ENCODE data around the gene CHD6.

Gene CHD6

GRCh38 chr20:41510224-41510623, 108.0 kb downstream of the CHD6 start:
- in situ Hi-C loops (cut with MboI; ENCODE audit: low sequenced_read_pairs), result no loop called here

DNA sequence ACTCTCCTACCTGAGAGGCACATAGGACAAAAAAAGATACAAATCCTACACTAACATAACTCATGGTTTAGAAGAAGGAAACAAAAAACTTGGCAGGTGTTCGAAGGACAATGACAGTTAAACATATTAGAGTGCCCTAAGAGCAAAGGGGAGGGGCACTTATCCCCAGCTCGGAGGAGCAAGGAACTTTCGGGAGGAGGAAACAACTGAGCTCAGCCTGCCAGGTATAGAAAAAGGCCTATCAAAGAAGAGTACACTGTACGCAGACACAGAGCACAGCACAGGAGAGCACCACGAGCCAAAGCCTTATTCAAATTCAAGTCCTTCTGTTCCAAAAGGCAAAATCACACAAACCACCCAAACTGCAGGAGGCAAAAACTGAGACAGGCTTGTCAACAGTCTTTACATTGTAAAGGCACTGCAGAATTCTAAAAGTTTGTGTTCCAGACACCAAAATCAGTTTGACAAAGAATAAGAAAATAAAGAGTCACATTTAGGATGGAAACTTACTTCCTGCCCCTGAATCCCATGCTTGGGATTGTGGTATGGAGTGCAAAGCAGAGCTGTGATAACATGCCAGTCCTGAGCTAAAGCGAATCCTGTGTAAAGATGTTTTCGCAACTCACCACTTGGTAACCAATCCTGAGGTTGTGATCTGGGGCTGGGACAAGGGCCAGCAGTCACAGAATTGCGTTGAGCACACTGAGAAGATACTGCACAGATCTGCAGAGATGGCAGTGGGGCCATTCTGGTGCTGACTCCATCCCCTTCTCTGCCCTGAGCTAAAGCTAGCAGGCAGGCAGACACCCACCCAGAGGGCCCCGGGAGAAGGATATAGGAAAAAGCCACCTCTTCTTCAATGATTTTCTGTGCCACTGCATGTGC, 108.6 kb downstream of the CHD6 start:
- in situ Hi-C loops (cut with MboI; ENCODE audit: low sequenced_read_pairs), result no loop called here

- in situ Hi-C loops (cut with MboI; ENCODE audit: low sequenced_read_pairs), result no loop called here
Measured at GRCh38 chr20:41508335-41508734, 109.8 kb downstream of the CHD6 start.

DNA sequence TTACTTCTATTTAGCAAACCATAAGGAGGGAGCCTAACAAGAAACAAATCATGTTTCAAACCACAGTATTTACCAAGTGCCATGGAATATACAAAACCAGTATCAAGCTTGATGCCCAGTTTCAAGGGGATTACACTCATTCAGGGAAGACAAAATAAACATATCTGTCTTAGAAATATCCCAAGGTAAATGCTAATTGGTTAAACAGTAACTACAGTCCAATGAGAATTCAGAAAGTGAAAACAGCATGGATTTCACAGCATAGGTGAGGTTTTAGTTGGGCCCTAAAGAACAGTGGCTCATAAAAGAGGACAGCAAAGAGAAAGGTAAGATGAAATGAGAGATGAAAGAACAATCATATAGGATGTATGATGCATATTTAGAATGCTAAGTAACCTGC, 110.3 kb downstream of the CHD6 start:
- in situ Hi-C loops (cut with MboI; ENCODE audit: low sequenced_read_pairs), result no loop called here

DNA sequence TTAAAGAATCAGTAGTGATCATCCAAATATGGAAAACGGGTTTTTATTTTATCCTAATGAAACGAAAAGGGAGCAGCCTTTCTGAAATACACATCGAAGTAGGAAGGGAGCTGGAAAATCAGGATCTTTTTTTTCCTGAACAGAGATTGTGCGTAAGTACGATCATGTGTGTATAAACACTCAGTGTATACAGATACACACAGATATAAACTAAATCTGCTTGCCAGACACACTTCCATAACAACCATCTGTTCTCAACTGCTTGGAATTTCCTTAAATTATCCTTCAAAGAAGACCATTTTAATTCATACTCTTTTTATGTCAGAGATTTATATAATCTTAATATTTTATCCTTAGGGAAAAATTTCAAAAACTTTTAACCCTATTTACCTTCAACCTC, 110.7 kb downstream of the CHD6 start:
- in situ Hi-C loops (cut with MboI; ENCODE audit: low sequenced_read_pairs), result no loop called here

DNA sequence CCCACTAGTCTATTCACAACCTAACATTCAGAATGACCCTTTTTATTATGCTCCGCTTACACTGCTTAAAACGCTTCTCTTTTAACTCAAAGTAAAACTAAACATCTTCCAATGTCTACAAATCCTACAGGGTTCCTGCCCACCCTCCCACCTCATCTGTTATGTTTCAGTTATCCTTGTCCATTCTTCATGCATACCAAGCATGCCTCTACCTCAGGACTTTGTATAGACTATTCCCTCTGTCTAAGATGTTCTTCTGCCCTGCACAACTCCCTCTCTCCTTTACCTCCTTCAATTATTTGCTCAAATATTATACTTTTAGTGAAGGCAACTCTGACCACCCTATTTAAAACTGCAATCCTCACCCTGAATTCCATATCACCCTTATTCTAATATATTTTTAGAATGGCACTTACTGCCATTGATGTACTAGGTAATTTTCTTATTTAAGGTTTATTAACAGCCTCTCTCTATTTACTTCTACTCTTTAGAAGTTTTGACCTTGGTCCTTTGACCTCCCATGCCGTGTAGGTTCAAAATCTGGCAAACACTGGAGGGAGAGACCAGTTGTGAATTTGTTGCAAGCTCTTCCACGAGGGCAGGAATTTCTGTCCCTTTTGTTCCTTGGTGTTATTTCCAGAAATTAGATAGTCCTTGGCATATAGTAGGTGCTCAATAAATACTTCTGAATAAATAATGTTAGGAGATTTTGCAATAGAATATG, 111.8 kb downstream of the CHD6 start:
- in situ Hi-C loops (cut with MboI; ENCODE audit: low sequenced_read_pairs), result no loop called here

DNA sequence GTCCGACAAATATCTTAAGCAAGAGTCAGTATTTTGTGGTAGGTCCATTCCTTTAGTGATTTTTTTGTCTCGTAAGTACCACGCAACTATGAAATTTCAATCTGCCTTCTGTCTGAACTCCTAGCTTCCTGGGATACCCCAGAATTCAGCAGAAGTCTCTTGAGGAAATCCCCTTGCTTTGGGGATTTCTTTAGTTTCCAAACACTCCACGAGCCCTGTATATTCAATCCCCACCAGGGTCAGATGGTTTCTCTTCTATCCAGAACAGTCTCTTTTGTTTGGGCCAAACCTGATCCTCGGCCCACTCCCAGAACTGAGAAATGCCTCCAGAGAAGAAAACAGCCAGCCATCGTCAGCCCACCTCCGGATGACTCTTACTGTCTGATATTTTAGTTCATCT, 113.0 kb downstream of the CHD6 start:
- in situ Hi-C loops (cut with MboI; ENCODE audit: low sequenced_read_pairs), result no loop called here

DNA sequence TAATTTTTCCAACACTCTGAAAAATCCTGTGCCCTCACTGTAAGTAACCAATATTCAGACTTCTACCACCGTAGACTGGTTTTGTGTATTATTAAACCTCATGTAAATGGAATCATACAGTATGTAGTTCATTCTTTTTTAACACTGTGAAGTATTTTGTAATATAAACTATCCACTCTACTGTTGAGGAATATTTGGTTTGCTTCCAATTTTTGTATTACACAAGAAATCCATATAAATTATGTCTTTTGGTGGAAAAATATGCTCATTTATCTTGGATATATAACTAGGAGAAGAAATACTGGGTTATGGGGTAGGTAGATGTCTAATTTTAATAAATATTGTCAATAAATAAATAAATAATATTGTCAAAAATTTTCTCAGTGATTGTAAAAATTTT, 116.8 kb downstream of the CHD6 start:
- in situ Hi-C loops (cut with MboI; ENCODE audit: low sequenced_read_pairs), result no loop called here

DNA sequence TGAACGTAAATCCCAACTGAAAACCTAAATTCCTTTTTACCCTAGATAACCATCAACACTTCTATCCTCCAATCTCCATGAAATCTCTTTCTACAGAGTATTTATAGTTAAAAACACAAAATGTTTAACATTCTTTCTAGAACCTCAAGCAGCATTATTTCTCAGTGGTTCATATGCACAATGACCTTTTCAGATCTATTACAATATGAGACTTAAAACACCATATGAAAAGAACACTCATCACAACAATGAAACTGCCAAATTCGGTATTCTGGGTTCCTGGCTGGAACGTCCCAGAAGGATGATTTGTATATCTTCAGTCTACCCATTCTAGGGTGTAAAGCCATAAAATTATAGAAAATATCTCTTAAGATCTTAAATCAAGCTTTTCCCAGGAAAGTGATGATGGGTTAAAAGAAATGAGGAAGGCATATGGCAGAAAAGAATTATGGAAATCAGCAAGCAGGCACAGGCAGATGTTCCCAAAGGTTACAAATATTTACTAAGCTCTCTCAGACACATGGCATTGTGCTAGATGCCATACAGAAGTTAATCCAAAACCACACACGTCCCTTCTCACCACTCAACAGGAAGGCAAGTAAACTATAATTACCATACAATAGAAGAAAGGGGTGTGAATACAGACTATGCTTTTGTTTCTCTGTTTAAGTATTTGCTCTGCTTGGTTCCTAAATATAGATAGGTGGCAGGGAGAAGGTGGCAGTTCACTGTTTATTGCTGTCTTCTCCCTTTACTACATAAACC, 118.0 kb downstream of the CHD6 start:
- in situ Hi-C loops (cut with MboI; ENCODE audit: low sequenced_read_pairs), result no loop called here

DNA sequence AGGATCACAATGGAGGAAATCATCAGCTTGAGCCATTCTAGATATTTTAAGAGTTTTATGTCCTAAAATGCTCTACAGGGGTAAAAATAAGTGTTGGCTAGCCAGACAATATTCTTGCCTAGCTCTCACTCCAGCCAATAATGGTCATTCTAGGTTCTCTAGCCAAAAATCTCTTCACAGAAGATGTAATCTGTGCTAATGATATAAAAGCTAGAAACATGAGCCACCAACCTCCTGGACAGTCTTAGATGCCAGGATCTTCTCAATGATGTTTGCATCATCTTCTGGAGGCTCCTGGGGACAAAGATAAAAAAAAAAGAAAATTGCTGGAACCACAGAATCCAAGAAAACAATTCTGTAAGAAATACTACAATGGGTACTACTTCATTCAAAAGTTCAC, 119.1 kb downstream of the CHD6 start:
- in situ Hi-C loops (cut with MboI; ENCODE audit: low sequenced_read_pairs), result no loop called here

- in situ Hi-C loops (cut with MboI; ENCODE audit: low sequenced_read_pairs), result no loop called here
Measured at GRCh38 chr20:41497186-41497895, 120.8 kb downstream of the CHD6 start.

GRCh38 chr20:41494451-41494850, 123.7 kb downstream of the CHD6 start:
- in situ Hi-C loops (cut with MboI; ENCODE audit: low sequenced_read_pairs), result no loop called here

DNA sequence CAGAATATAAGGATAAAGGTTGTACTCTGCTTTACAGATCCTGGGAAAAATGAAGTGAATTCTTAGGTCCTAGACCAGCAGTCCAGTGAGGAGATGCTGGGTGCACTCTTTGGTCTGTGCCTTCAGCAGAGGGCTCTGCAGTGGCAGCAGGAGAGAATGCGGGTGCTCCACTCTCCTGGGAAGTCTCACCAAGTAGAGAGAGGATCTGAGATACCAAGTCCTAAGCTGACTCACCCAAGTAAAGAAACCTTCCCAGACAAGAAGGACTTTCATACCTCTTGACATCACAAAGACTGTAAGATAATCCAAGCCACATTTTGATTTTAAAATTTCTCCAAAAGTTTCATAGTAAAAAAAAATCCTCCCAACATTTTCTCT, 134.6 kb downstream of the CHD6 start:
- in situ Hi-C loops (cut with MboI; ENCODE audit: low sequenced_read_pairs), result no loop called here

DNA sequence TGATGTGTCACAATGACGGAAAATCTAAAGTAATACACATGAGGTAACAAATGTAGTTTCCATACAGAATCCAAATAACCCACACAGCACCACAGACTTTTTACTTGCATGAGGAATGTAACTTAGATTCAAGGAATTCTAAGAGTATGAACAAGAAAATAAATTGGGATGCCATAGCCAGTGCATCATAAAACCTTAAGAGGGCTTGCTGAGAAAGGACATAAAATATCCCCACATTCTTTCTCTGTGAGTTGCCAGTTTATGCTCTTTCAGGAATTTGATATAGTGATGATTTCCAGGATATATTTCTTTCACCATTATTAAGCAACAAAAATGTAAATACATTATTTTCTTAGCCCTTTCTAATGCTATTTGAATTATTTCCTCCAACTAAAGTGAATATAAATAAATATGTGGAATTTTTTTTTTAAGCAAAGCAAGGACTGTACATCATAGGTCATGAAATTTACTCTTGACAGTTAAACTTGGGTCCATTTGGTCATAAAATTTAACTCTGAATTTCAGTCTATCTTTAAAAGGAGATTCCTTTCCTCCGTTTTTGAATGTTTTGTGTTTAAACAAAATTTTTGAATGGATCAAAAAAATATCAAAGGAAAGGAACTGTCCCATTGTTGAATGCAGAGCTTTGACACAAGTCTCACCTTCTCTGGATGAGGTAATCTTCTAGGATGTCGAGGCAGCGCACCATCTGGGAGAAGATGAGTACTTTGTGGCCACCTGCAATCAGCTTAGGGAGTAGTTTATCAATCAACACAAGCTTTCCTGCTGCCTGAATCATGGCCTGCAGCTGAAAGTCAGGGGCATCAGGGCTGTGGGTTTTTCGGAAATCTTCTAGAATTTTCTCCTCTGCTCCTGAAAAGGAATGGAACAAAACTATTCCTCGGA, 135.3 kb downstream of the CHD6 start:
- in situ Hi-C loops (cut with MboI; ENCODE audit: low sequenced_read_pairs), result no loop called here

GRCh38 chr20:41480054-41480770, 138.0 kb downstream of the CHD6 start:
- in situ Hi-C loops (cut with MboI; ENCODE audit: low sequenced_read_pairs), result no loop called here

DNA sequence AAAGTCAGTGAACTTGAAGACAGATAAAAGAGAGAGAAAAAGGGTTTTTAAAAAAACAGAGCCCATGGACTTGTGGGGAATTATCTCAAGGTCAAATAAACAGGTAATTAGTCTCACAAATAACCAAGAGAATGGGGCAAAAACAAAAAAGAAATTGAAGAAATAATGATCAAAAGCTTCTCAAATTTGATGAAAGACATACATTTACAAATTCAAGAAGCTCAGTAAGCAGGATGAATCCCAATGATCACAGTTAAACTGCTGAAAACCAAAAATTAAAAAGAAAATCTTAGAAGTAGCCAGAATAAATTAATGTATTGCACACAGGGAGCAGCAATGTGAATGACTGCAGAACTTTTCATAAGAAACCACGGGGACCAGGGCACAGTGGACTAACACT, 139.1 kb downstream of the CHD6 start:
- in situ Hi-C loops (cut with MboI; ENCODE audit: low sequenced_read_pairs), result no loop called here

GRCh38 chr20:41478026-41478425, 140.2 kb downstream of the CHD6 start:
- in situ Hi-C loops (cut with MboI; ENCODE audit: low sequenced_read_pairs), result no loop called here

DNA sequence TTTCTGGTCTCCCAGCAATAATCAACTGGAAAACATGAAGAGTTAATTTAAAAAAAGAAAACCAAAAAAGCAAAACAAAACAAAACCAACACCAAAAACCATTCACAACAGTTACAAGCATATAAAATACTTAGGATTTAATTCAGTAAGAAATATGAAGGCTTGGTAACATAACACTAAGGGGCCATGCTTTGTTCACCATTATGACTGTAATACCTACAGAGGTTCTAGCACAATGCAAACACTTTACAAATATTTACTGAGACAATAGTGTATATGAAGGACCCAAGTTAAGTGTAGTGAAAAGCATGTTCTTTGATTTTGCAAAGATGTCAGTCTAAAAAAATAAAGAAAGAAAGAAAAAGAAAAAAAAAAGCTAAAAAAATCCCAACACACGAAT, 141.7 kb downstream of the CHD6 start:
- in situ Hi-C loops (cut with MboI; ENCODE audit: low sequenced_read_pairs), result no loop called here

- in situ Hi-C loops (cut with MboI; ENCODE audit: low sequenced_read_pairs), result no loop called here
Measured at GRCh38 chr20:41476013-41476441, 142.2 kb downstream of the CHD6 start.
